Kidney (tissue), 14 donors: ENCODE results near the gene RIT2. TPM values are rescaled to one million over a fixed set of nuclear protein-coding genes. Genes with fewer than 3 reads are reported as not detected.

ENCODE experiments used
- DNase-seq, 5 donors: peaks; one replicate each; pipeline ENCODE4 v3.0.0-alpha.2; 2013 to 2020
- FAIRE-seq: peaks from 2 replicates; lab custom pipeline; 2012; peaks lifted over from hg19 to GRCh38; lab: Jason Lieb, UNC
- H3K27ac ChIP-seq, 2 donors: one replicate each; pipeline ENCODE4 v1.7.0; 2013; ENCODE audit warnings: low read depth in 2 of 2, low read length in 2 of 2, inconsistent platforms in 1 of 2
- H3K27me3 ChIP-seq: one replicate; pipeline ENCODE4 v1.7.1; 2013; ENCODE audit warnings: low read length, inconsistent platforms; ENCODE audit not compliant: control insufficient read depth, insufficient read depth
- H3K36me3 ChIP-seq, 3 donors: one replicate each; pipeline versions ENCODE4 v1.7.0 to v1.7.1; 2013; ENCODE audit warnings: low read length in 3 of 3, control low read depth in 1 of 3, inconsistent platforms in 1 of 3; ENCODE audit not compliant: insufficient read depth in 3 of 3, control insufficient read depth in 2 of 3
- H3K4me1 ChIP-seq, 3 donors: one replicate each; pipeline versions ENCODE4 v1.7.0 to v1.7.1; 2013; ENCODE audit warnings: low read length in 3 of 3, inconsistent platforms in 1 of 3, low read depth in 1 of 3; ENCODE audit not compliant: control insufficient read depth in 2 of 3, insufficient read depth in 2 of 3
- H3K4me3 ChIP-seq, 3 donors: one replicate each; pipeline versions ENCODE4 v1.7.0 to v1.8.1; 2013; ENCODE audit warnings: low read length in 3 of 3, control low read depth in 1 of 3, inconsistent platforms in 1 of 3
- H3K9ac ChIP-seq, 3 donors: one replicate each; pipeline versions ENCODE4 v1.7.0 to v1.7.1; 2013; ENCODE audit warnings: low read length in 3 of 3, control low read depth in 1 of 3, inconsistent platforms in 1 of 3
- H3K9me3 ChIP-seq, 3 donors: one replicate each; pipeline versions ENCODE4 v1.7.0 to v1.7.1; 2013; ENCODE audit warnings: low read length in 3 of 3, control low read depth in 1 of 3, inconsistent platforms in 1 of 3; ENCODE audit not compliant: control insufficient read depth in 2 of 3, insufficient read depth in 1 of 3
- CTCF ChIP-seq: IDR thresholded peaks from 3 replicates; pipeline ENCODE4 v1.5.1; 2012; ENCODE audit warnings: mild to moderate bottlenecking, moderate library complexity, borderline replicate concordance; ENCODE audit not compliant: insufficient read depth; ENCODE audit errors: extremely low read depth
- intact Hi-C: fragments of 100-400 bp; cut with DNase I; formaldehyde crosslinking; loops from one replicate; pipeline ENCODE4 v1.11.1; 2022
- polyA plus RNA-seq: library from polyadenylated mRNA; stranded (reverse); fragments of 350-450 nt; fragmentation: Illumina TruSeq; extraction: RNeasy Lipid Tissue Mini Kit (QIAGEN cat#74804); gene quantifications from one replicate; pipeline ENCODE4 v1.2.3, GENCODE V29; 2014; ENCODE audit warnings: low read depth, low replicate concordance; ENCODE audit not compliant: insufficient read depth
- total RNA-seq: library from RNA; stranded (reverse); fragmentation: NEBNext Ultra II Directional; extraction: Animal tissue kit (Norgen Biotek cat#: 25700); gene quantifications from one replicate; pipeline ENCODE4 v1.2.1, GENCODE V29; 2021
- donor health status: control.
- donor health status: control.
- donor health status: control.
- donor health status: control.
- donor health status: control.
- donor health status: DM: yes; HTN: yes; CAD: no.
- donor health status: Normal renal cell carcinoma (clear cell type).

RIT2 gene
- total and polyA plus RNA-seq, 2 donors from 2014 or later: not detected

- FAIRE-seq: no peak
- intact Hi-C loops: no loop called here
- H3K27ac ChIP-seq: no peak overlapping the region
Measured at GRCh38 chr18:43004421-43004820, 111.1 kb downstream of the RIT2 start.

DNA sequence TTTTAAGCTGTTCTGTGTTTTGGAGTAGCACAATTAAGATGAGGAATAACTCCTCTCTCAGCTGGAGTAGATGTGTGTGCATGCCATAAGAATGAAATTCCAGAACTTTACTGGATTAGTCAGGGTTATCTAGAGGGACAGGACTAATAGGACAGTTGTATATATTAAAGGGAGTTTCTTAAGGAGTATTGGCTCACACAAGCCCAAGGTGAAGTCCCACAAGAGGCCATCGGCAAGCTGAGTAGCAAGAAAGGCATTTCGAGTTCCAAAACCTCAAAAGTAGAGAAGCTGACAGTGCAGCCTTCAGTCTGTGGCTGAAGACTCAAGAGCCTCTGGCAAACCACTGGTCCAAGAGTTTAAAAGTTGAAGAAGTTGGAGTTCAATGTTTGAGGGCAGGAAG lies 113.7 kb downstream of the RIT2 start:
- Histone ChIP-seq H3K36me3 (no peaks in the 10 kb centered on the region), H3K4me3 (no peak overlapping the region)

More at GRCh38 chr18:43004421-43004820, 111.1 kb downstream of the RIT2 start:
- no peaks in the 10 kb centered on the region for H3K36me3 ChIP-seq
- H3K4me3 ChIP-seq: no peak overlapping the region
- TF ChIP-seq CTCF: no peak
- no peaks in the 10 kb centered on the region for H3K4me1 ChIP-seq
- no peak overlapping the region for H3K9ac ChIP-seq
- no peaks in the 10 kb centered on the region for H3K9me3 ChIP-seq
- no peak for DNase-seq
- H3K27me3 ChIP-seq: no peaks in the 10 kb centered on the region

GRCh38 chr18:42996824-42997223 lies 118.7 kb downstream of the RIT2 start:
- no peak overlapping the region for H3K9ac ChIP-seq
- no peak overlapping the region for H3K4me3 ChIP-seq
- H3K4me1 ChIP-seq: no peaks in the 10 kb centered on the region
- H3K27ac ChIP-seq: no peak overlapping the region
- FAIRE-seq: no peak
- H3K36me3 ChIP-seq: no peaks in the 10 kb centered on the region
- H3K9me3 ChIP-seq: no peaks in the 10 kb centered on the region
- no peak for TF ChIP-seq CTCF
- intact Hi-C loops: no loop called here
- H3K27me3 ChIP-seq: no peaks in the 10 kb centered on the region
- peak in 1 of 5 donors; percentile 41 for DNase-seq

More for the DNA sequence above, 113.7 kb downstream of the RIT2 start:
- intact Hi-C loops: no loop called here
- FAIRE-seq (no peak), DNase-seq (no peak)
- TF ChIP-seq CTCF: no peak
- H3K9ac ChIP-seq: no peak overlapping the region
- no peaks in the 10 kb centered on the region for H3K9me3 ChIP-seq
- H3K4me1 ChIP-seq: no peaks in the 10 kb centered on the region
- H3K27me3 ChIP-seq: no peaks in the 10 kb centered on the region
- H3K27ac ChIP-seq: no peak overlapping the region

DNA sequence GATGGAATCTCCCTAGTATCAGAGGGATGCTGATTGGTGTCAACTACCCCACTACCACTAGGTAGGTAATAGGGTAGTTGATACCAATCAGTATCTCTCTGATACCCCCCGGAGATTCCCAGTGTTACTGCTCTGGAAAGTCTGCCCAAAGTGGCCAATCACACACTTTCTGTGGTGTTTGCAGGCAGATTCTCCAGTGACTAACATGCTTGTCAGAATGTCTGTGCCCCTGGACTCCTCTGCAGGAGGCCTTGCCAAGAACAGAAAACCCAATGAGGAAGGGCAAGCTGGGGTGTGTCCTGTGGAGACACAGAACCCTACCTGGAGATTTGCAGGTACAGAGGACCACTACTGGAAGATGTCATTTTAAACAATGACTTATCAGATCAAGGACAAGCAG lies 135.1 kb downstream of the RIT2 start:
- TF ChIP-seq CTCF: no peak
- Histone ChIP-seq H3K4me3 (no peak overlapping the region), H3K36me3 (no peaks in the 10 kb centered on the region), H3K27ac (no peak overlapping the region), H3K27me3 (no peaks in the 10 kb centered on the region), H3K9me3 (no peaks in the 10 kb centered on the region), H3K9ac (no peak overlapping the region), H3K4me1 (no peaks in the 10 kb centered on the region)
- no peak for DNase-seq
- no peak for FAIRE-seq
- intact Hi-C loops: no loop called here
